Measurements from ENCODE around the gene EXD2.

Gene EXD2

DNA sequence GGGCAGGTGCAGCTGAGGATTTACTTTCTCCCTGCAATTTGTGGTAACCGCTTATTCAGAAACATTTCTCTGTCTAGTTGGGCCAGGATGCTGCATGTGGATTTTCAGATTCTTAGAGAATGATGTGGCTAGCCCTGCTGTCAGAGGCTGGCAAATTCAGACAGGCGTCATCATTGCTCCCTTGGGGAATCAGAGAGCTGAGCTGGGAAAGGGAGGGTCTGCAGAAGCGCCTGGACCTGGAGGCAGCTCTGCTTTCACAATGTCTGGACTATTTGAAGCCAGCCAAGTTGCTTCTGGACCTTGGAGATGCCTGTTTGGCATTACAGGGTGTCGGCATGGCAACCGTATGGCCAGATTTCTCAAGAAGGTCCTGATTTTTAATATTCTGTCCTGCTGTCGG is 72.1 kb downstream of the EXD2 start:
- no peaks in the 10 kb centered on the region for H3K9me3 ChIP-seq (ENCODE audit: severe bottlenecking)
- DNase-seq (ENCODE audit: low spot score): no peak
- H3K4me3 ChIP-seq (ENCODE audit: severe bottlenecking): no peak overlapping the region
- H3K36me3 ChIP-seq (ENCODE audit: low read depth): no peaks in the 10 kb centered on the region
- ATAC-seq (ENCODE audit: low read depth): peak; percentile 30; the same call in 2 of the 3 replicates
- H3K27ac ChIP-seq (ENCODE audit: poor library complexity, severe bottlenecking): no peak overlapping the region
- H3K27me3 ChIP-seq (ENCODE audit: insufficient read depth, poor library complexity, severe bottlenecking): peaks cover 66% of the 10 kb centered on the region
- TF ChIP-seq, protein P1, sequence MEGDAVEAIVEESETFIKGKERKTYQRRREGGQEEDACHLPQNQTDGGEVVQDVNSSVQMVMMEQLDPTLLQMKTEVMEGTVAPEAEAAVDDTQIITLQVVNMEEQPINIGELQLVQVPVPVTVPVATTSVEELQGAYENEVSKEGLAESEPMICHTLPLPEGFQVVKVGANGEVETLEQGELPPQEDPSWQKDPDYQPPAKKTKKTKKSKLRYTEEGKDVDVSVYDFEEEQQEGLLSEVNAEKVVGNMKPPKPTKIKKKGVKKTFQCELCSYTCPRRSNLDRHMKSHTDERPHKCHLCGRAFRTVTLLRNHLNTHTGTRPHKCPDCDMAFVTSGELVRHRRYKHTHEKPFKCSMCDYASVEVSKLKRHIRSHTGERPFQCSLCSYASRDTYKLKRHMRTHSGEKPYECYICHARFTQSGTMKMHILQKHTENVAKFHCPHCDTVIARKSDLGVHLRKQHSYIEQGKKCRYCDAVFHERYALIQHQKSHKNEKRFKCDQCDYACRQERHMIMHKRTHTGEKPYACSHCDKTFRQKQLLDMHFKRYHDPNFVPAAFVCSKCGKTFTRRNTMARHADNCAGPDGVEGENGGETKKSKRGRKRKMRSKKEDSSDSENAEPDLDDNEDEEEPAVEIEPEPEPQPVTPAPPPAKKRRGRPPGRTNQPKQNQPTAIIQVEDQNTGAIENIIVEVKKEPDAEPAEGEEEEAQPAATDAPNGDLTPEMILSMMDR (IDR thresholded peaks at IDR 0.05; ENCODE audit: poor library complexity, severe bottlenecking): no peak
- no peaks in the 10 kb centered on the region for H3K4me1 ChIP-seq (ENCODE audit: insufficient read depth, poor library complexity, severe bottlenecking)

DNA sequence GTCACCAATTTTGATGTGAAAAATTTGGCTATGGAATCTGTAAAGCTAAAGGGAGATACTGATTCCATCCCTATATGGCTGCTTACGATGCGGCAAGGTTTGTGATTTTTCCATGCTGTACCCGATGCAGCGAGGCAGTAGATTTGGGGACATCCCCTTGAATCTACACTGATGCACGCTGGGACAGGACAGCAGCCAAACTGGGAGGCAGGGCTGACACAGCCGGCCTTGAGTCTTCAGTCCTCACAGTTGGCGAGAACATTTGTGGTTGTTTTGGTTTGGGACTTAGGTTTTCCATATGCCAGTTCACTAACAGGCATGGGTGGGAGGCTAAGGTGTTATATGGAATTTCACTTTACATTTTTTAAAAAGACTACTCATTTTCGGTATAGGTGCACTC is 72.5 kb downstream of the EXD2 start:
- Histone ChIP-seq H3K36me3 (ENCODE audit: low read depth) (no peaks in the 10 kb centered on the region), H3K27me3 (ENCODE audit: insufficient read depth, poor library complexity, severe bottlenecking) (peaks cover 62% of the 10 kb centered on the region), H3K4me1 (ENCODE audit: insufficient read depth, poor library complexity, severe bottlenecking) (no peaks in the 10 kb centered on the region), H3K4me3 (ENCODE audit: severe bottlenecking) (no peak overlapping the region), H3K9me3 (ENCODE audit: severe bottlenecking) (no peaks in the 10 kb centered on the region), H3K27ac (ENCODE audit: poor library complexity, severe bottlenecking) (no peak overlapping the region)
- TF ChIP-seq, protein P1 (IDR thresholded peaks at IDR 0.05; ENCODE audit: poor library complexity, severe bottlenecking): no peak
- no peak for DNase-seq (ENCODE audit: low spot score)
- no peak for ATAC-seq (ENCODE audit: low read depth)

DNA sequence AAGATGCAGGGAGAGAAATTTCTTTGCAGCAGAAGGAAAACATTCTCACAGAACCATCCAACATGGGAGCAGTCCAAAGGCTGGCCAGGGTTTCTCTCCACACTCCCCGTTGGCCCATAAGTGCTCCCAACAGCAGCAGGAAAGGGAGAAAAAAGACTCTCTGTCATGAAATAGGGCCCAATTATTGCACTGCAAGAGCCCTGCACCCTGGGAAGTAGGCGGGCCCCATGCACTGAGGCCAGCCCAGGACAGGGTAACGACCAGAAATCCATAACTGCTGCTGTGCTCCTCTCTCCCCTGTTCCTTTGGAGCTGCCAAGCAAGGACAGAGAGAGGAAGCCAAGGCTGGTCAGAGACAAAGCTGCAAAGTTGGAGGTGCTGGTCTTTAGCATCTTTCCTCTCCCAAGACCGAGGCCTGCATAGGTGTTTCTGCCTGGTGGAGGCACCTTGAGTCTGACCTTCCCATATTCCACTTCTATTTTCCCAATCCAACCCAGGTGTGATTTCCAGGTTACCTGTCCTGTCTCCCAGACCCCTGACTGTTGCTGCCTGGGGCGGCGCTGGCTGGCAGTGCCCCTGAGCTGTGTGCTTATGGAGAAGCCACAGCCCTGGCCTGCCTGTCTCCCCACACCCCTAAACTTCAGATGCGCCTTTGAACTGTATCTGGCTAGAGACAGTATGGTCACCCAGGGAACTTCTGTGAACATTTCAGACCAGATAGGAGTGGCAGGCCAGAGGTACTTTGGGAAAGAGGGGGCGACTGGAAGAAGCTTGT is 75.5 kb downstream of the EXD2 start:
- Histone ChIP-seq H3K4me3 (ENCODE audit: severe bottlenecking) (no peak overlapping the region), H3K9me3 (ENCODE audit: severe bottlenecking) (no peaks in the 10 kb centered on the region), H3K36me3 (ENCODE audit: low read depth) (no peaks in the 10 kb centered on the region), H3K27me3 (ENCODE audit: insufficient read depth, poor library complexity, severe bottlenecking) (peaks cover 32% of the 10 kb centered on the region), H3K27ac (ENCODE audit: poor library complexity, severe bottlenecking) (no peak overlapping the region), H3K4me1 (ENCODE audit: insufficient read depth, poor library complexity, severe bottlenecking) (no peaks in the 10 kb centered on the region)
- TF ChIP-seq, protein P1 (IDR thresholded peaks at IDR 0.05; ENCODE audit: poor library complexity, severe bottlenecking): no peak
- DNase-seq (ENCODE audit: low spot score) (peak; percentile 30), ATAC-seq (ENCODE audit: low read depth) (no peak)

DNA sequence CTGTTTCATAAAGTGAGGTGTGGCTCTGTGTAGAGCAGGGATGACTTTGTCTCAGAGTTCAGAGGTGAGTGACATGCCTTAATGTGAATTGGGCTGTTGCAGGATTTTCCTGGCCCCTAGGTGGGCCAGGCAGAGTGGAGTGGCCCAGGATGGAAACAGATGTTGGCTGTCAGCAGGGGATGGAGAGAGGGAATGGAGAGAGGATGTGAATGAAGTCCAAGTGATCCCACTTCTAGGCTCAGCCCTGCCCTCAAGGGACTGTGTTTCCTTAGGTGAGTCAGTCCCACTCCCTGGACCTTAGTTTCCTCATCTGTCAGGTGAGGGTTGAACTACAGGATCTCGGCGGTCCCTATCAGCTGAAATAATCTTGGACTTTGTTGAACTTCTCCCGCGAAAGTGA is 76.2 kb downstream of the EXD2 start:
- Histone ChIP-seq H3K27me3 (ENCODE audit: insufficient read depth, poor library complexity, severe bottlenecking) (peaks cover 25% of the 10 kb centered on the region), H3K27ac (ENCODE audit: poor library complexity, severe bottlenecking) (no peak overlapping the region), H3K36me3 (ENCODE audit: low read depth) (no peaks in the 10 kb centered on the region), H3K4me1 (ENCODE audit: insufficient read depth, poor library complexity, severe bottlenecking) (no peaks in the 10 kb centered on the region), H3K4me3 (ENCODE audit: severe bottlenecking) (no peak overlapping the region), H3K9me3 (ENCODE audit: severe bottlenecking) (no peaks in the 10 kb centered on the region)
- DNase-seq (ENCODE audit: low spot score): no peak
- no peak for ATAC-seq (ENCODE audit: low read depth)
- TF ChIP-seq, protein P1 (IDR thresholded peaks at IDR 0.05; ENCODE audit: poor library complexity, severe bottlenecking): no peak

DNA sequence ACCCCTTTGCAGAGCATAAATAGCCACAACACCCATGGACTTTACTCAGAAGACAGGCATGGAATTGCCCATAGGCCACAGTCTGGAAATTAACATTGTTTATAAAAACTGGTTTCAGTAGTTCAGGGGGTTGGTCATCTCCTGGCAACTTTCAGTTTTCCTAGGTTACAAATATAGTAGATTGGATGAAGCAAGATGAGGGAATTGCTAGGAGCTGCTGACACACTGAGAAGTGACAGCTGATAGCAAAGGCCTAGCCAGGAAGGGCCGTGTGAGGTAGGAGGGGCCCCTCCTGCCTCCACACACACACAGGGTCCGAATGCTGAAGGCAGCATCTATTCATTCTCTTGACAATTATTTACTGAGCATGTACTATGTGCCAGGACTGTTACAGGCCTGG is 76.9 kb downstream of the EXD2 start:
- Histone ChIP-seq H3K4me1 (ENCODE audit: insufficient read depth, poor library complexity, severe bottlenecking) (no peaks in the 10 kb centered on the region), H3K27me3 (ENCODE audit: insufficient read depth, poor library complexity, severe bottlenecking) (peaks cover 17% of the 10 kb centered on the region), H3K27ac (ENCODE audit: poor library complexity, severe bottlenecking) (no peak overlapping the region), H3K4me3 (ENCODE audit: severe bottlenecking) (no peak overlapping the region), H3K36me3 (ENCODE audit: low read depth) (no peaks in the 10 kb centered on the region), H3K9me3 (ENCODE audit: severe bottlenecking) (no peaks in the 10 kb centered on the region)
- TF ChIP-seq, protein P1 (IDR thresholded peaks at IDR 0.05; ENCODE audit: poor library complexity, severe bottlenecking): no peak
- ATAC-seq (ENCODE audit: low read depth) (no peak), DNase-seq (ENCODE audit: low spot score) (no peak)
